GM12801 (cell line): ENCODE results near the gene C17orf50.

Experiments
- CTCF ChIP-seq: IDR thresholded peaks from one replicate; pipeline ENCODE4 v1.5.1; 2011; ENCODE audit warnings: control low read depth; ENCODE audit not compliant: insufficient read length; ENCODE audit errors: extremely low read depth

The C17orf50 gene

DNA sequence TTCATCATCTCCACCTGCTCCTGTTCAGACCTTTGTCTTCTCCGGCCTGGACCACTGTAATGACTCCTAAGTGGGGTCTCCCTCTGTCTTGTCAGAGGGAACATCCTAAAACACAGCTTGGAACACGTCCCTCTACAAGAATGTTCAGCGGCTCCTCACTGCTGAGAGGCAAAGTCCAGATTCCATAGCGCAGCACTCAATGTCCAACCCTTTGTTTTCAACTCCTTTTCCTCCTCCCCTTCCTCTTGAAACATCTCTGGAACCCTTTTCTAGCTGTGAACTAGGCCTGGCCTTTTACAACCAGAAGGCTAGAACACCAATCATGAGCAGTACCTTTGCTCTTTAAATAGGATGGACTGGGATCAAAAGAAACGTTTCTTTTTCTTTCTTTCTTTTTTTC is 914 bp downstream of the C17orf50 start:
- no peak for TF ChIP-seq CTCF

DNA sequence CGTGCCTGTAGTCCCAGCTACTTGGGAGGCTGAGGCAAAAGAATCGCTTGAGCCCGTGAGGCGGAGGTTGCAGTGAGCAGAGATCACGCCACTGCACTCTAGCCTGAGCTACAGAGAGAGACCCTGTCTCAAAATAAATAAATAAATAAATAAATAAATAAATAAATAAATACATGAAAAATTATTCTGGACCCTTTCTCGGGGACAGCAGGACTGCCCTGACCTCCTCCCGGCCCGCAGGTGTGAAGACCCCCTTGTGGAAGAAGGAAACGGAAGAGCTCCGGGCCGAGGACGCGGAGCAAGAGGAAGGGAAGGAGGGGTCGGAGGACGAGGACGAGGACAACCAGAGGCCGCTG is 3.1 kb downstream of the C17orf50 start:
- TF ChIP-seq CTCF = no peak

DNA sequence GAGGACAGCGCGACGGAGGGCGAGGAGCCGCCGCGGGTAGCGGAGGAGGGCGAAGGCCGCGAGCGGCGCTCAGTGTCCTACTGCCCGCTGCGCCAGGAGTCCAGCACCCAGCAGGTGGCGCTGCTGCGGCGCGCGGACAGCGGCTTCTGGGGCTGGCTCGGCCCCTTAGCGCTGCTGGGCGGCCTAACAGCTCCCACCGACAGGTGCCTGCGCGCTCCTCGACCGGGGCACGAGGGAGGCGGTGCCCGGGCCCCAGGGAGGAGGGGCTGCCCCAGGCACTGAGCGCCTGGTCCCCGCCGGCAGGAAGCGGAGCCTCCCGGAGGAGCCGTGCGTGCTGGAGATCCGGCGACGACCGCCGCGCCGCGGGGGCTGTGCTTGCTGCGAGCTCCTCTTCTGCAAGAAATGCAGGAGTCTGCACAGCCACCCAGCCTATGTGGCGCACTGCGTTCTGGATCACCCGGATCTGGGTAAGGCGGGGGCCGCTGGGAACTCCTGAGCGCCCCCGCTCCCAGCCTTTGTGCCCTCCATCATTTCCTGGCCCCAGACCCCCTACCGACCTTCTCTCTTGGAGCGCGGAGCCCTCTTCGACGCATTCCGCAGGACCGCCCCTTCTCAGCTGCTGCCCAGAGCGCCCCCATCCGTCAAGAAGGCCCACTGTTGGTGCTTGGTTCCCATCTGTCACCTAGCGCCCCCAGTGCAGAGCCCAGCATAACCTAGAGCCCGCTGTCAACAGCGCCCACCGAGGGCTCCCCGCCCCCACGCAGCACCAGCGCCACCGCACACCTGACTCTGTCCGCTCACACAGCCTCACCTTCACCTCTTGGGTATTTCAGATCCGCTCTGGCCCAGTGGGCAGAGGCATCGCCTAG is 3.7 kb downstream of the C17orf50 start:
- peak; percentile 39 for TF ChIP-seq CTCF

- no peak for TF ChIP-seq CTCF
These were observed 4.5 kb downstream of the C17orf50 start for GRCh38 chr17:35765086-35765710.

DNA sequence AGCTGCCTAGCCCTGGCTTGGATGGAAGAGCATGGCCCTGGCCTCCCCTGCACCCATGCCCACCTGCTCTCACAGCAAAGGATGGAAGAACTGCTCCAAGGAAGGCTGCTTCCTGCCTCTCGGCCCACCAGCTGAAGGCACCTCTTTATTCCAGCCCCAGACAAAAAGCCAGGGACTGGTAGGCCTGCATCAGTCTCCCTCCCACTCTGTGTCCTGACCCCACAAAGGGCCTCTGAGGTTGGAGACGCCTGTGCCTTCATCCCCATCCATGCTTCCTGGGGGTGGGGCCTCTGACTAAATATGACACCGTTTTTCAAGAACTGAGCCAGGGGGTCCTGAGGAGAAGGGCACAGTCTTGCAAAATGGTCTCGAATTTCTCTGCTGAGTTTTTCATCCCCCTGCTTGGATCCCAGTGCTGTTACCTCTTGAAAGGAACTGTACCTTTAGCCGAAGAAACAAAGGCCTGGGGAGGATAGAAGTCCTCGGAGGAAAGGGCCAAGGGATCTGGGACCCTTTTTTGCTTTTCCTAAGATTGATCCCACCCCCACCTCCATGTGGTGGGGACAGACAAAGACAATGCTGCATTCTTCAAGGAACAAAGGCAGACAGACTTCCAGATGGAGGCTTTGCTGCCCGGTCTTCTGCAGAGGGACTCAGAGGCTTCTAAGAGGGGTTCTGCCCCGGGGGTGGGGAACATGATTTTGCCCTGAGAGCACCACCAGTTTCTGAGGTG is 5.2 kb downstream of the C17orf50 start:
- TF ChIP-seq CTCF = no peak

GRCh38 chr17:35766489-35766877 is 5.8 kb downstream of the C17orf50 start:
- TF ChIP-seq CTCF = no peak

DNA sequence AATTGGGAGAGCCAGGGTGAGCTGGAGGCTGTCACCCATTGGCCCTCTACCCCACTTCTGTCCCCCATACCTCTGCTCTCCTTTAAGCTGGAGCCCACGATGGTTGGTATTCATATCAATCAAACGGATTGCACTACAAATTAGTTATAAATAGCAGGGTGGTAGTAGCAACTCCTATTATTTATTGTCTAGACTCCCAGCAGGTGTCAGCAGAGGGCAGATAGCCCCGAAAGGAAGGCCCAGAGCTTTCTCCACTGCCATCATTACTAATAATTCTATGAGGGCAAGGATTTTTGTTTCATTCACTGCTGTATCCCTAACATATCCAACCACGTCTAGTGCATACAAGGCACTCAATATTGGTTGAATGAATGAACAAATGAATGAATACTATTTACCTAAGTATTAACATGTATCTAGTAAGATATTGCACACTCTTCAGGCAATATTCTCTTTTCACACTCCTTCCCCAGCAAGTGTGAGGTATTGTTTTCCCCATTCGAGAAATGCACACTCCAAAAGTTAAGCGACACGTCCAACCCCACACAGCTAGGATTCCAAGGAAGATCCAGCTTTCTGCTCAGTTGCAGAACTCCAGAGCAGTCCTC is 6.3 kb downstream of the C17orf50 start:
- no peak for TF ChIP-seq CTCF
